Activated CD8-positive, alpha-beta T cell treated with anti-CD3 and anti-CD28 coated beads for 36 hours (primary cell): ENCODE results near the gene TWF2. TPM values are rescaled to one million over a fixed set of nuclear protein-coding genes. Genes with fewer than 3 reads are reported as not detected.

Experiments
- ATAC-seq: fragments of 200-7000 bp; cut with Tn5 transposase; one replicate; pipeline ENCODE4 v1.10.0; 2021; ENCODE audit warnings: mild to moderate bottlenecking, moderate library complexity
- CTCF ChIA-PET: fragments of 350-600 bp; sonication (Branson Sonifier 250); formaldehyde crosslinking; loops from one replicate; lab custom pipeline; 2021; ENCODE audit warnings: antibody characterized with exemption; lab: Charles Lee
- POLR2A ChIA-PET: fragments of 350-600 bp; sonication (Branson Sonifier 250); formaldehyde crosslinking; loops from one replicate; lab custom pipeline; 2021; ENCODE audit warnings: antibody characterized with exemption; lab: Charles Lee
- DNase-seq: peaks from one replicate; pipeline ENCODE4 v3.0.0-alpha.2; 2020
- H3K27ac Mint-ChIP-seq: one replicate; pipeline ENCODE4 v1.8.0; 2021; ENCODE audit warnings: mild to moderate bottlenecking, mixed read lengths
- H3K27me3 Mint-ChIP-seq: one replicate; pipeline ENCODE4 v1.8.0; 2021; ENCODE audit warnings: mixed read lengths
- H3K36me3 Mint-ChIP-seq: one replicate; pipeline ENCODE4 v1.8.0; 2021; ENCODE audit warnings: low read depth, mixed read lengths
- H3K4me1 Mint-ChIP-seq: one replicate; pipeline ENCODE4 v1.8.0; 2021; ENCODE audit warnings: low read depth, mixed read lengths
- H3K4me3 Mint-ChIP-seq: one replicate; pipeline ENCODE4 v1.8.0; 2021; ENCODE audit warnings: mild to moderate bottlenecking, moderate library complexity, mixed read lengths
- H3K9me3 Mint-ChIP-seq: one replicate; pipeline ENCODE4 v1.8.0; 2021; ENCODE audit warnings: mixed read lengths
- intact Hi-C: fragments of 100-400 bp; cut with micrococcal nuclease; formaldehyde crosslinking; loops from one replicate; pipeline ENCODE4 v1.10.0; 2022
- microRNA-seq: library from miRNA; unstranded; fragments of <30 nt; microRNA quantifications from one replicate; pipeline ENCODE4 v1.2.0, GENCODE V29; 2022; ENCODE audit warnings: borderline microRNAs expressed, borderline replicate concordance
- total RNA-seq, 2 experiments: library from RNA; stranded (reverse); gene quantifications; one replicate each; pipeline ENCODE4 v1.2.3, GENCODE V29; 2021
- TF ChIP-seq, protein P1 (sequence below): fragments of 200-600 bp; IDR thresholded peaks from one replicate; pipeline ENCODE4 v1.8.0; 2022; ENCODE audit warnings: antibody characterized with exemption, mild to moderate bottlenecking

TWF2 gene
- total RNA-seq, 2 experiments from 2014 or later: 137 TPM

DNA sequence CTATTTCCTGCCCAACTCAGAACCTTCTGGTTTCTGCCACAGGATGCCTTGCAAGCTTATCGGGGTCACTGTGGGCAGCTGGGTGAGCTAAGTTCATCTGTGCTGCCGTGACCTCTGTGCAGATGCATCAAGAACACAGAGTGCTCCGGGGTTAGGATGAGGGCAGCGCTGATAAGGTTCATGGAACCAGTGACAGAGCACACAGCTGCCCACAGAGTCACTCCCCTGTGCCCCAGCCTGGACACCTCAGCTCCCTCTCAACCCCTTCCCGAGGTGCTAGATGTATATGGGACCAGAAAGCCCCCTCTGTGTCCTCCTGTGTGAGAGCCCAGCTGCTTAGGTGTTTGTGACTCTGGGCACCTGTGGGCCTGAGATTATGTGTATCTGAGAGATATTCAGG is 56.8 kb downstream of the TWF2 start:
- Mint-ChIP-seq H3K27ac (no peak overlapping the region), H3K4me1 (no peaks in the 10 kb centered on the region), H3K27me3 (no peaks in the 10 kb centered on the region), H3K9me3 (no peaks in the 10 kb centered on the region), H3K36me3 (no peaks in the 10 kb centered on the region), H3K4me3 (no peak overlapping the region)
- ChIA-PET CTCF (interaction anchor here (0.9 to 1.7 kb wide), 3 partner anchors 38 to 180 kb away, joined by 4 to 5 read pairs (median 5); no protein-coding TSS in a partner anchor), POLR2A (no interaction called here)
- peak; percentile 55 for ATAC-seq
- TF ChIP-seq, protein P1, sequence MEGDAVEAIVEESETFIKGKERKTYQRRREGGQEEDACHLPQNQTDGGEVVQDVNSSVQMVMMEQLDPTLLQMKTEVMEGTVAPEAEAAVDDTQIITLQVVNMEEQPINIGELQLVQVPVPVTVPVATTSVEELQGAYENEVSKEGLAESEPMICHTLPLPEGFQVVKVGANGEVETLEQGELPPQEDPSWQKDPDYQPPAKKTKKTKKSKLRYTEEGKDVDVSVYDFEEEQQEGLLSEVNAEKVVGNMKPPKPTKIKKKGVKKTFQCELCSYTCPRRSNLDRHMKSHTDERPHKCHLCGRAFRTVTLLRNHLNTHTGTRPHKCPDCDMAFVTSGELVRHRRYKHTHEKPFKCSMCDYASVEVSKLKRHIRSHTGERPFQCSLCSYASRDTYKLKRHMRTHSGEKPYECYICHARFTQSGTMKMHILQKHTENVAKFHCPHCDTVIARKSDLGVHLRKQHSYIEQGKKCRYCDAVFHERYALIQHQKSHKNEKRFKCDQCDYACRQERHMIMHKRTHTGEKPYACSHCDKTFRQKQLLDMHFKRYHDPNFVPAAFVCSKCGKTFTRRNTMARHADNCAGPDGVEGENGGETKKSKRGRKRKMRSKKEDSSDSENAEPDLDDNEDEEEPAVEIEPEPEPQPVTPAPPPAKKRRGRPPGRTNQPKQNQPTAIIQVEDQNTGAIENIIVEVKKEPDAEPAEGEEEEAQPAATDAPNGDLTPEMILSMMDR: no peak
- no peak for DNase-seq
- intact Hi-C loops: no loop called here

DNA sequence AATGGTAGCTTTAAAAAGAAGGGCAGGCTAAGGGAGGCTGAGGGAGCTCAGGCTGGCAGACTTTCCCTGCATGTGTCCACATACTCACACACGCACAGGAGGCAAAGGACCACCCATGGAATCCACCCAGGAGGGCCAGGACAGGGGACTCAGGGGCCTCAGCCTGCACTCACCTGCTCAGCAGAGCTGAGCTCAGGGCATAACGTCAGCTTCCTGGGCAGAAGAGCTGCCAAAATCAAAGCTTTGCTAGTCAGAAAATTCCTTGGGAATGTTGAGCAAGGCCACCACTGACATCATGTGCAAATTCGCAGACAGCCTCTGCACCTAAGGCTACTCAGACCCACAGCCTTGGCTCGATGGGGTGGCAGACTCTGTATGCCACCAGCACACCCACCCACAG is 57.4 kb downstream of the TWF2 start:
- ChIA-PET POLR2A (interaction anchor here (0.6 kb wide), 1 partner anchor 245 kb away, joined by 3 read pairs; no protein-coding TSS in a partner anchor), CTCF (interaction anchor here (0.9 to 1.7 kb wide), 3 partner anchors 39 to 180 kb away, joined by 4 to 5 read pairs (median 5); no protein-coding TSS in a partner anchor)
- Mint-ChIP-seq H3K27me3 (no peaks in the 10 kb centered on the region), H3K27ac (no peak overlapping the region), H3K9me3 (no peaks in the 10 kb centered on the region), H3K4me1 (no peaks in the 10 kb centered on the region), H3K4me3 (no peak overlapping the region), H3K36me3 (no peaks in the 10 kb centered on the region)
- intact Hi-C loops: no loop called here
- TF ChIP-seq, protein P1: no peak
- no peak for DNase-seq
- no peak for ATAC-seq

Small RNA genes lying within 50 kb of the gene (microRNA-seq; reads per million reads assigned to microRNA genes)
- gene MIRLET7G: 154,855 reads per million, percentile 100 among the genes with 10 or more reads in this experiment

Other genes with a start within 250 kb of the TWF2 start
- 1,000 to 10,000 TPM; 2,039 to 2,045 TPM for gene RPL29, start 243.3 kb downstream of the TWF2 start, total RNA-seq
- gene DUSP7, start 182.6 kb downstream of the TWF2 start, total RNA-seq: 10 to 100 TPM; 19.6 to 21.6 TPM
- gene POC1A, start 84.7 kb downstream of the TWF2 start, total RNA-seq: 10 to 100 TPM; 21.2 to 23.5 TPM
- gene ALAS1, start 41.0 kb downstream of the TWF2 start, total RNA-seq: 10 to 100 TPM; 54.3 to 54.6 TPM
- 1 to 10 TPM; 2.0 TPM for gene TLR9, start 13.5 kb downstream of the TWF2 start, total RNA-seq
- gene PPM1M, start 6.6 kb upstream of the TWF2 start, total RNA-seq: 100 to 1,000 TPM in 1 of 2 experiments, 10 to 100 TPM in 1; 94.3 to 100 TPM
- 100 to 1,000 TPM; 103 to 105 TPM for gene WDR82, start 39.5 kb upstream of the TWF2 start, total RNA-seq
- 10 to 100 TPM; 21.6 to 21.9 TPM for gene GLYCTK, start 48.7 kb upstream of the TWF2 start, total RNA-seq
- gene DNAH1, start 77.2 kb upstream of the TWF2 start, total RNA-seq: 10 to 100 TPM in 1 of 2 experiments, 1 to 10 TPM in 1; 9.2 to 10.2 TPM
- gene BAP1, start 170.8 kb upstream of the TWF2 start, total RNA-seq: 100 to 1,000 TPM in 1 of 2 experiments, 10 to 100 TPM in 1; 98.1 to 101 TPM
- 10 to 100 TPM; 18.4 to 20.6 TPM for gene PHF7, start 171.5 kb upstream of the TWF2 start, total RNA-seq
- not detected for gene SEMA3G, start 205.9 kb upstream of the TWF2 start, total RNA-seq
- gene TNNC1, start 214.9 kb upstream of the TWF2 start, total RNA-seq: 1 to 10 TPM; 4.8 to 5.9 TPM
- gene NISCH, start 216.4 kb upstream of the TWF2 start, total RNA-seq: 10 to 100 TPM; 57.1 to 57.4 TPM